BJ (cell line): ENCODE results near the gene CFL1. TPM values are rescaled to one million over a fixed set of nuclear protein-coding genes. Genes with fewer than 3 reads are reported as not detected.

ENCODE experiments used
- CTCF ChIA-PET: fragments of 350-600 bp; formaldehyde crosslinking; extraction: SDS; loops from one replicate; lab custom pipeline; 2021; ENCODE audit warnings: antibody characterized with exemption, inconsistent platforms; lab: Yijun Ruan, JAX
- POLR2A ChIA-PET: fragments of 300-600 bp; sonication (Branson Sonifier 250); formaldehyde crosslinking; extraction: SDS; loops from one replicate; lab custom pipeline; 2021; ENCODE audit warnings: antibody characterized with exemption; lab: Charles Lee
- DNase-seq: peaks from one replicate; pipeline ENCODE4 v3.0.0-alpha.2; 2011; ENCODE audit warnings: low read depth
- H3K27me3 ChIP-seq: 2 replicates; pipeline ENCODE4 v1.6.0; 2011; ENCODE audit warnings: low read length; ENCODE audit not compliant: control insufficient read depth, insufficient read depth
- H3K36me3 ChIP-seq: 2 replicates; pipeline ENCODE4 v1.5.1; 2011; ENCODE audit warnings: low read length; ENCODE audit not compliant: control insufficient read depth, insufficient read depth
- H3K4me3 ChIP-seq: 2 replicates; pipeline ENCODE4 v1.5.1; 2011; ENCODE audit warnings: low read depth, mild to moderate bottlenecking, control low read depth, low read length
- polyA plus RNA-seq: library from polyadenylated mRNA; depleted of rRNA; stranded (reverse); fragments of >200 nt; gene quantifications from 2 replicates; pipeline ENCODE4 v1.2.3, GENCODE V29; 2011
- TF ChIP-seq, protein P1 (sequence below): IDR thresholded peaks from 2 replicates; pipeline ENCODE4 v1.5.1; 2011; ENCODE audit warnings: low read depth, mild to moderate bottlenecking, control low read depth, inconsistent platforms, low read length, moderate library complexity; ENCODE audit not compliant: insufficient read depth

CFL1 gene
- polyA plus RNA-seq, 1 experiment, result 2,736 TPM

DNA sequence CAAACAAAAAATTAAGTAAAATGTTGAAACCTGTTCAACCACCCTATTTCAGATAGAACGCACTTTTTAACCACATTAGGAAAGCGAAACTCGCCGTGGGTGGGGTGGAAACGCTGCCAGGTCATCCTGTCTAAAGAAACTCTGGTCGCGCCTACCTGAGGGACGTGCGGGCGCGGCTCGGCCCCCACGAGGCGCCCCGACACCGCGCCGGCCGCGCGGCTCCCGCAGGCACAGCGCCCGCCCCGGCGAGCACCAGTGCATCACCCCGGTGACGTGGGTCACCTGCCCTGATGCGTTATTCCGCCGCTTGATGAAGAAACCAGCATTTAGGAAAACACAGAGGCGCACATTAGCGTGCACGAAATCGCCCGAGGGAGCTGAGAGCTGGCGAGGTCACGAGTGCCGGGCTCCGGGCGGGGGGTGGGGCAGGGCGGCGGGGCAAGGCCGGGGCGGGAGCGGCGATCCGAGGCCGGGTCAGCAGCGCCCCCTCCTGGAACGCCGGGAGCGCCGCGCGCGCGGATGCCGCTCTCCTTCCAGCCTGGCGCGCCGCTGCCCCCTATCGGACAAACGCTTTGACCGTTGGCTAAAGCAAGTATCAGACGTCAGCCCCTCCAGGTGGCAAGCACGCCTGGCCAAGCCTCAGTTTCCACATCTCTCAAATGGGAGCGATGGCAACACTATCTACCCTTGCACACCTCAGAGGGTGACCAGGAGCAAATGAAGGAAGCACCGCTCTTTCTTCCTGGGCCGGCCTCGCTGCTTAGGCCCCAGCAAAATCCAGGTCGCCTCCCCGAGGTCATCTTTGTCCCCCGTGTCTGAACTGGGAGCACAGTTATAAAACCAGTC lies 39.9 kb downstream of the CFL1 start:
- H3K27me3 ChIP-seq, result no peaks in the 10 kb centered on the region
- DNase-seq, result no peak
- CTCF ChIA-PET, result interaction anchor here (0.7 to 4.5 kb wide), 41 partner anchors 10 to 243 kb away, joined by 3 to 43 read pairs (median 4); partner anchors contain the start of genes AP5B1, KAT5, MUS81 and PCNX3
- TF ChIP-seq, protein P1, sequence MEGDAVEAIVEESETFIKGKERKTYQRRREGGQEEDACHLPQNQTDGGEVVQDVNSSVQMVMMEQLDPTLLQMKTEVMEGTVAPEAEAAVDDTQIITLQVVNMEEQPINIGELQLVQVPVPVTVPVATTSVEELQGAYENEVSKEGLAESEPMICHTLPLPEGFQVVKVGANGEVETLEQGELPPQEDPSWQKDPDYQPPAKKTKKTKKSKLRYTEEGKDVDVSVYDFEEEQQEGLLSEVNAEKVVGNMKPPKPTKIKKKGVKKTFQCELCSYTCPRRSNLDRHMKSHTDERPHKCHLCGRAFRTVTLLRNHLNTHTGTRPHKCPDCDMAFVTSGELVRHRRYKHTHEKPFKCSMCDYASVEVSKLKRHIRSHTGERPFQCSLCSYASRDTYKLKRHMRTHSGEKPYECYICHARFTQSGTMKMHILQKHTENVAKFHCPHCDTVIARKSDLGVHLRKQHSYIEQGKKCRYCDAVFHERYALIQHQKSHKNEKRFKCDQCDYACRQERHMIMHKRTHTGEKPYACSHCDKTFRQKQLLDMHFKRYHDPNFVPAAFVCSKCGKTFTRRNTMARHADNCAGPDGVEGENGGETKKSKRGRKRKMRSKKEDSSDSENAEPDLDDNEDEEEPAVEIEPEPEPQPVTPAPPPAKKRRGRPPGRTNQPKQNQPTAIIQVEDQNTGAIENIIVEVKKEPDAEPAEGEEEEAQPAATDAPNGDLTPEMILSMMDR, result peak; percentile 93
- POLR2A ChIA-PET, result interaction anchor here (0.6 kb wide), 2 partner anchors 106 to 1055 kb away, joined by 3 to 4 read pairs; partner anchors contain the start of gene KAT5
- peak overlapping the region; percentile 58 for H3K4me3 ChIP-seq
- H3K36me3 ChIP-seq, result no peaks in the 10 kb centered on the region

DNA sequence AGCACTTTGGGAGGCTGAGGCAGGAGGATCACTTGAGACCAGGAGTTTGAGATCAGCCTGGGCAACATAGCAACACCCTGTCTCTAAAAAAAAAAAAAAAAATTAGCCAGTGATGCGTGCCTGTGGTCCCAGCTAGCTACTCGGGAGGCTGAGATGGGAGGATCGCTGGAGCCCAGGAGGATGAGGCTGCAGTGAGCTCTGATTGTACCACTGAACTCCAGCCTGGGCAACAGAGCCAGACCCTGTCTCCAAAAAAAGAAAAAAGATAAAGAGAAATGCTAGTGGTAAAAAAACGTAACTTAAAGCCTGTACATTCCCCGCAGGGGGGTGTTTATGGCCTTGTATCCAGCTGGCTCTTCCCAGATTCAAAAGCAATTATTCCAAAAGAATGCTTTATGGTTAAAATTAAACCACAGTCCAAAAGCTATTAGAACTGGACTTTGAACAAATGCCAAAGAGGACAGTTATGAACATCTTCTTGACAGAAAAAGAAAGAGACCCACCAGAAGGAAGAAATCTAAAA lies 40.6 kb downstream of the CFL1 start:
- Histone ChIP-seq H3K36me3 (no peaks in the 10 kb centered on the region), H3K27me3 (no peaks in the 10 kb centered on the region), H3K4me3 (peak overlapping the region; percentile 58)
- DNase-seq, result no peak
- TF ChIP-seq, protein P1, result no peak
- ChIA-PET POLR2A (interaction anchor here (0.6 kb wide), 2 partner anchors 105 to 1054 kb away, joined by 3 to 4 read pairs; partner anchors contain the start of gene KAT5), CTCF (interaction anchor here (0.7 to 4.5 kb wide), 33 partner anchors 9 to 242 kb away, joined by 3 to 43 read pairs (median 4); partner anchors contain the start of genes AP5B1, KAT5, MUS81 and PCNX3)

DNA sequence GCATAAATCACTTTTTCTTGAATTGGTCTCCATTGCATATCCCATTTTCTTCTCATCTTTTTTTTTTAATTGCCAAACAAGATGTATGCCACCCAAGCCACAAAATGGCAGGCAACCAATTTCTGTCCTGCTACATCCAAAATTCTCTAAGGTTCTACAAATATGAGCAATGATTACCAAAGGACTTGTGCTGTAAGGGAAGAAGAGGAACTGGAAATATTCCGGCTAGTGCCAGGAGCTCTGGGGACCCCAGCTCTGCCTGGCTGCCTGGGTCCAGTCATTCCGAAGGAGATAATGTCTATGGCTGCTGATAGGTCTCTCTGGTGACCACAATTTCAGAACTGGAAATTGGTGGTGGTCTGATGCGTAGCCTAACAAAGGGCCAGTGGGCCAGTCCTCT lies 41.3 kb downstream of the CFL1 start:
- TF ChIP-seq, protein P1, result no peak
- H3K4me3 ChIP-seq, result no peak overlapping the region
- CTCF ChIA-PET, result interaction anchor here (0.7 to 4.5 kb wide), 20 partner anchors 9 to 359 kb away, joined by 3 to 43 read pairs (median 4); partner anchors contain the start of genes AP5B1, KAT5, MAP3K11 and MUS81
- POLR2A ChIA-PET, result no interaction called here
- no peaks in the 10 kb centered on the region for H3K36me3 ChIP-seq
- no peak for DNase-seq
- peaks cover 1% of the 10 kb centered on the region; the same call in 1 of the 2 replicates for H3K27me3 ChIP-seq

DNA sequence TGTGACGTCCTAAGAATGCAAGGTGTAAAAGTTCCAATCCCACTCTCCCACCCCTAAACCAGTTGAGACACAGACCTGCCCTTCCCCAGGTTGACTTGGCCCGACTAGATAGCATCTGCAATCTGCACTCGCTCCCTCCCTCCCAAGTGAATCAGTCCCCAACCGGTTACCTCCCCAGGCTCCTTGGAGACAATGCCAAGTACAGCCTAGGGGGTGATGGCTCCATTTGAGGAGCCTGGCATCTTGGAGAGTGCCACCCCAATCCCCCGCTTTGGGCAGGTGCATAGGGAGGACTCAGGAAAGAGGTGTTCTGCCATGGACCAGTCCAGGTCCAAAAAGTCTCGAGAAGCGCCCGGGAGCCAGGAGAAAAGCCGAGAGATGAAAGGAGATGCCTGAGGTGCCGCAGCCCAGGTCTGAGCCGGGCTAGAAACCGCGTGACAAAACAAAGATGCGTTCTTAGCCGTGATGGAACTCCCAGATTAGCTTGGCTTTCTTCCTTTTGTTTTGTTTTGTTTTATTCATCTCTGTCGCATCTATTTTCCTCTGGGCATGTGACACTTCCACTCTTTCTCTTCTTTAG lies 42.9 kb downstream of the CFL1 start:
- no peak for DNase-seq
- Histone ChIP-seq H3K27me3 (peaks cover 2% of the 10 kb centered on the region; the same call in 1 of the 2 replicates), H3K4me3 (no peak overlapping the region), H3K36me3 (no peaks in the 10 kb centered on the region)
- ChIA-PET CTCF (interaction anchor here (0.6 to 4.5 kb wide), 7 partner anchors 16 to 110 kb away, joined by 3 to 43 read pairs (median 5); partner anchors contain the start of genes AP5B1 and KAT5), POLR2A (no interaction called here)
- TF ChIP-seq, protein P1, result no peak
